ENCODE data around the gene GIMAP6.

- no peak for TF ChIP-seq POLR2A (IDR thresholded peaks at IDR 0.05)
- no peak for TF ChIP-seq POLR2AphosphoS5 (IDR thresholded peaks at IDR 0.05; ENCODE audit: insufficient read depth in 1 of 2, low read depth in 1 of 2)
These were observed 12.1 kb downstream of the GIMAP6 start for GRCh38 chr7:150620061-150620460.

Measured in vagina (tissue), 2 donors.